VCaP (cell line): ENCODE data around the gene CCSAP.

Experiments used
- H3K27ac ChIP-seq: fragments of 450-650 bp; 2 replicates; pipeline ENCODE4 v1.5.1; 2017
- CTCF ChIP-seq: fragments of 450-650 bp; conservative IDR thresholded peaks from 2 replicates; pipeline ENCODE4 v1.5.1; 2017; ENCODE audit warnings: mild to moderate bottlenecking, moderate library complexity

CCSAP gene

GRCh38 chr1:229285440-229285839, 57.4 kb downstream of the CCSAP start:
- no peak for TF ChIP-seq CTCF
- H3K27ac ChIP-seq: no peak overlapping the region

GRCh38 chr1:229284887-229285286, 58.0 kb downstream of the CCSAP start:
- no peak for TF ChIP-seq CTCF
- no peak overlapping the region for H3K27ac ChIP-seq

GRCh38 chr1:229283183-229283611, 59.6 kb downstream of the CCSAP start:
- peak overlapping the region; percentile 83 for H3K27ac ChIP-seq
- no peak for TF ChIP-seq CTCF

GRCh38 chr1:229282295-229282823, 60.5 kb downstream of the CCSAP start:
- no peak for TF ChIP-seq CTCF
- peak overlapping the region; percentile 83 for H3K27ac ChIP-seq

GRCh38 chr1:229281339-229281926, 61.4 kb downstream of the CCSAP start:
- peak overlapping the region; percentile 83 for H3K27ac ChIP-seq
- TF ChIP-seq CTCF: no peak

- H3K27ac ChIP-seq: peak overlapping the region; percentile 83
- TF ChIP-seq CTCF: no peak
Measured at GRCh38 chr1:229280921-229281320, 61.9 kb downstream of the CCSAP start.

- peak overlapping the region; percentile 83 for H3K27ac ChIP-seq
- no peak for TF ChIP-seq CTCF
Measured at GRCh38 chr1:229280037-229280828, 62.6 kb downstream of the CCSAP start.
